ENCODE data around the gene OR2B6. TPM values are rescaled to one million over a fixed set of nuclear protein-coding genes. Genes with fewer than 3 reads are reported as not detected.
"Not testable (repeated sequence)": the region's sequence is repeated elsewhere in the genome, so short reads cannot be mapped to it uniquely, and the experiment has no call there.

The OR2B6 gene
- not detected for total RNA-seq
- polyA plus RNA-seq = not detected

DNA sequence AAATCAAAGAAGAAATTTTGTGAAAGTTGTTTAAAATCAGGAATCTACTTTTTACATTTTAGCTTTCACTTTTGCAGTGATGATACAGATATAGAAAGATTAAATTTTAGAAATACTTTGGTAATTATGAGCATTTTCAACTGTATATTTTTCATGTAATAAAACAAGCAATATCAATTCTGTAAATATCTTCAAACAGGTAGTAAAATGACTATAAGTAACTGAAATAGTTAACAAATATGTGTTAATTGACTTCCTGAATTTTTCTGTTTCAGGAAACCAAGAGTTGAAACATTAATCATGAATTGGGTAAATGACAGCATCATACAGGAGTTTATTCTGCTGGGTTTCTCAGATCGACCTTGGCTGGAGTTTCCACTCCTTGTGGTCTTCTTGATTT, at the start of gene OR2B6:
OR2B6 (plus strand) TSS at position 301 of the 400 bp plus-strand sequence; CDS start at position 301, 0 bp downstream.
- no peaks in the 10 kb centered on the region for H3K36me3 ChIP-seq
- ATAC-seq = no peak
- H3K27me3 ChIP-seq = peaks cover 0 to 23% (median 8%) of the 10 kb centered on the region in 4 donors
- no peak for TF ChIP-seq CTCF (IDR thresholded peaks at IDR 0.05)
- FAIRE-seq = no peak
- no peak within 1 kb of the TSS for H3K27ac ChIP-seq
- H3K4me1 ChIP-seq = no peaks in the 10 kb centered on the region
- no peak within 1 kb of the TSS for H3K4me3 ChIP-seq
- intact Hi-C loops (cut with DNase I) = no loop called here
- no peaks in the 10 kb centered on the region for H3K9me3 ChIP-seq
- no peak for DNase-seq
- WGBS, 2 donors = 11% methylated on average over 1 of the region's 1 CpG

DNA sequence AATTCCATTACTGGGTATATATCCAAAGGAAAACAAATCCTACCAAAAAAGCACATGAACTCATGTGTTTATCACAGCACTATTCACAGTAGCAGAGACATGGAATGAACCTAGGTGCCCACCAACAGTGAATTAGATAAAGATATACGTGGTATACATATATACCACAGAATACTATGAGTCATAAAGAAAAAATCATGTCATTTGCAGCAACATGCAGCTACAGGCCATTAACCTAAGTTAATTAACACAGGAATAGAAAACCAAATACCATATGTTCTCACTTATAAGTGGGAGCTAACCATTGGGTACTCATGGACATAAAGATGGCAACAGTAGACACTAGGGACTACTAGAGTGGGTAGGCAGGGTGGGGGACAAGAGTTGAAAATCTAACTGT, 49.0 kb upstream of the OR2B6 start:
- 51 to 60% methylated on average over 1 of the region's 1 CpG for WGBS, 2 donors
- TF ChIP-seq CTCF (IDR thresholded peaks at IDR 0.05) = no peak
- Histone ChIP-seq H3K9me3 (no peaks in the 10 kb centered on the region), H3K4me3 (no peak overlapping the region), H3K27ac (no peak overlapping the region), H3K27me3 (peaks cover 0 to 11% (median 0%) of the 10 kb centered on the region in 4 donors), H3K4me1 (peaks cover 0 to 4% (median 4%) of the 10 kb centered on the region in 3 donors), H3K36me3 (no peaks in the 10 kb centered on the region)
- no peak for DNase-seq
- intact Hi-C loops (cut with DNase I) = no loop called here
- no peak for ATAC-seq
- FAIRE-seq = no peak

GRCh38 chr6:27911956-27912446, 45.0 kb upstream of the OR2B6 start, which contains the start of gene OR2B2:
Gene OR2B2 (minus strand): TSS chr6:27912396. CDS start chr6:27912319, 77 bp downstream.
- Histone ChIP-seq H3K9me3 (no peaks in the 10 kb centered on the region), H3K27me3 (peaks cover 0 to 4% (median 0%) of the 10 kb centered on the region in 4 donors), H3K36me3 (no peaks in the 10 kb centered on the region), H3K4me1 (no peaks in the 10 kb centered on the region), H3K4me3 (no peak within 1 kb of the TSS), H3K27ac (no peak within 1 kb of the TSS)
- no peak for ATAC-seq
- no peak for TF ChIP-seq CTCF (IDR thresholded peaks at IDR 0.05)
- intact Hi-C loops (cut with DNase I) = no loop called here
- 66 to 77% methylated on average over 2 of the region's 2 CpGs for WGBS, 2 donors
- DNase-seq = no peak
- FAIRE-seq = no peak

- ATAC-seq = no peak
- Histone ChIP-seq H3K9me3 (no peaks in the 10 kb centered on the region), H3K4me1 (no peaks in the 10 kb centered on the region), H3K4me3 (no peak overlapping the region), H3K36me3 (no peaks in the 10 kb centered on the region), H3K27me3 (peaks cover 0 to 13% (median 2%) of the 10 kb centered on the region in 4 donors), H3K27ac (no peak overlapping the region)
- intact Hi-C loops (cut with DNase I) = no loop called here
- FAIRE-seq = no peak
- no peak for DNase-seq
- TF ChIP-seq CTCF (IDR thresholded peaks at IDR 0.05) = no peak
Measured at GRCh38 chr6:27922949-27923348, 34.1 kb upstream of the OR2B6 start.

GRCh38 chr6:27924179-27924578, 32.9 kb upstream of the OR2B6 start:
- no peak for TF ChIP-seq CTCF (IDR thresholded peaks at IDR 0.05)
- no peak overlapping the region for H3K27ac ChIP-seq
- no peaks in the 10 kb centered on the region for H3K36me3 ChIP-seq
- H3K27me3 ChIP-seq = peaks cover 0 to 6% (median 0%) of the 10 kb centered on the region in 4 donors
- DNase-seq = no peak
- WGBS, 2 donors = 64 to 70% methylated on average over 6 of the region's 6 CpGs
- intact Hi-C loops (cut with DNase I) = no loop called here
- no peaks in the 10 kb centered on the region for H3K9me3 ChIP-seq
- FAIRE-seq = no peak
- H3K4me3 ChIP-seq = no peak overlapping the region
- no peaks in the 10 kb centered on the region for H3K4me1 ChIP-seq
- no peak for ATAC-seq

DNA sequence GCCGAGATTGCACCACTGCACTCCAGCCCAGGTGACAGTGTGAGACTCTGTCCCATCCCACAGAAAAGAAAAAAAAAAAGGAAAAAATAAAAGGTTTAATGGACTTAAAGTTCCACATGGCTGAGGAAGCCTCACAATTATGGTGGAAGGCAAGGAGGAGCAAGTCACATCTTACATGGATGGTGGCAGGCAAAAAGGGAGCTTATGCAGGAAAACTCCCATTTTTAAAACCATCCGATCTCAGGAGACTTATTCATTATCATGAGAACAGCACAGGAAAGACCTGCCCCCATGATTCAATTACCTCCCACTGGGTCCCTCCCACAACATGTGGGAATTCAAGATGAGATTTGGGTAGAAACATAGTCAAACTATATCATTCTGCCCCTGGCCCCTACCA, 29.0 kb upstream of the OR2B6 start:
- H3K27me3 ChIP-seq; H3K4me3 ChIP-seq; H3K9me3 ChIP-seq; ATAC-seq; intact Hi-C loops (cut with DNase I); H3K4me1 ChIP-seq; H3K27ac ChIP-seq; H3K36me3 ChIP-seq; DNase-seq; FAIRE-seq: not testable (repeated sequence)
- 88 to 90% methylated on average over 2 of the region's 2 CpGs for whole genome bisulfite sequencing, 2 donors

DNA sequence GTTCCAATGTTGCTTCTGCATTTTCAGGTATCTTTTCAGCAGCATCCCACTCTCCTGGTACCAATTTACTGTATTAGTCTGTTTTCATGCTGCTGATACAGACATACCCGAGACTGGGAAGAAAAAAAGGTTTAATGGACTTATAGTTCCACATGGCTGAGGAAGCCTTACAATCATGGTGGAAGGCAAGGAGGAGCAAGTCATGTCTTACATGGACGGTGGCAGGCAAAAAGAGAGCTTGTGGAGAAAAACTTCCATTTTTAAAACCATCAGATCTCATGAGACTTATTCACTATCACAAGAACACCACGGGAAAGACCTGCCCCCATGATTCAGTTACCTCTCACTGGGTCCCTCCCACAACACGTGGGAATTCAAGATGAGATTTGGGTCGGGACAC, 27.1 kb upstream of the OR2B6 start:
- H3K36me3 ChIP-seq; FAIRE-seq; H3K9me3 ChIP-seq; DNase-seq; H3K27ac ChIP-seq; intact Hi-C loops (cut with DNase I); H3K4me1 ChIP-seq; H3K27me3 ChIP-seq; H3K4me3 ChIP-seq; ATAC-seq: not testable (repeated sequence)
- WGBS, 2 donors = 48 to 61% methylated on average over 5 of the region's 5 CpGs
